Ascending aorta (tissue), 2 donors: ENCODE results near the gene NLRC5. TPM values are rescaled to one million over a fixed set of nuclear protein-coding genes. Genes with fewer than 3 reads are reported as not detected.

Experiments
- DNase-seq, 2 donors: peaks; one replicate each; pipeline ENCODE4 v3.0.0-alpha.2; 2019; ENCODE audit warnings: low spot score in 2 of 2
- H3K27ac ChIP-seq, 2 donors: fragments of 200-600 bp; sonication (generic); one replicate each; pipeline ENCODE4 v1.5.1; 2016 to 2017; ENCODE audit warnings: mild to moderate bottlenecking in 1 of 2
- H3K27me3 ChIP-seq: fragments of 200-600 bp; sonication (generic); one replicate; pipeline ENCODE4 v1.5.1; 2017
- H3K36me3 ChIP-seq, 2 donors: fragments of 200-600 bp; sonication (generic); one replicate each; pipeline ENCODE4 v1.5.1; 2016
- H3K4me1 ChIP-seq, 2 donors: fragments of 200-600 bp; sonication (generic); one replicate each; pipeline ENCODE4 v1.5.1; 2016 to 2017; ENCODE audit warnings: mild to moderate bottlenecking in 1 of 2
- H3K4me3 ChIP-seq, 2 donors: fragments of 200-600 bp; sonication (generic); one replicate each; pipeline ENCODE4 v1.5.1; 2016 to 2017; ENCODE audit warnings: mild to moderate bottlenecking in 1 of 2
- H3K9me3 ChIP-seq, 2 donors: fragments of 200-600 bp; sonication (generic); one replicate each; pipeline ENCODE4 v1.5.1; 2016
- CTCF ChIP-seq, 3 experiments: fragments of 200-600 bp in 2 of 3; fragments of 450-650 bp in 1 of 3; sonication (generic) in 2 of 3; IDR thresholded peaks; one replicate each; pipeline ENCODE4 v1.5.1; 2016 to 2019; ENCODE audit warnings: antibody characterized with exemption in 3 of 3, mild to moderate bottlenecking in 1 of 3, moderate library complexity in 1 of 3
- intact Hi-C: fragments of 100-400 bp; cut with DNase I; formaldehyde crosslinking; loops from one replicate; pipeline ENCODE4 v1.15.1; 2023
- total RNA-seq: library from RNA; depleted of rRNA; stranded (reverse); fragments of >200 nt; gene quantifications from one replicate; pipeline ENCODE4 v1.1.0, GENCODE V29; 2016

Gene NLRC5
- total RNA-seq, 1 donor from 2014 or later: 46.7 TPM

DNA sequence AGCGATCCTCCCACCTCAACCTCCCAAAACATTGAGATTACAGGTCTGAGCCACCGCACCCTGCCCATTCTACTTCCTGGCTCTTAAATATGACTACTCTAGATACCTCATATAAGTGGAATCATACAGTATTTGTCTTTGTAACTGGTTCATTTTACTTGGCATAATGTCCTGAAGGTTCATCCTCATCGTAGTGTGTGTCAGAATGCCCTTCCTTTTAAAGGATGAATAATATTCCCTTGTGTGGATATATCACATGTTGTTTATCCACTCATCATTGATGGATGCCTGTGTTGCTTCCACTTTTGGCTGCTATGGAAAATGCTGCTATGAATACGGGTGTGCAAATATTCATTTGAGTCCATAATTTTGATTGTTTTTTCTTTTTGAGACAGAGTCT is 33.3 kb upstream of the NLRC5 start:
- intact Hi-C loops: no loop called here
- no peaks in the 10 kb centered on the region for H3K36me3 ChIP-seq
- no peaks in the 10 kb centered on the region for H3K27me3 ChIP-seq
- no peak overlapping the region for H3K27ac ChIP-seq
- no peak overlapping the region for H3K4me3 ChIP-seq
- no peaks in the 10 kb centered on the region for H3K9me3 ChIP-seq
- TF ChIP-seq CTCF (IDR thresholded peaks at IDR 0.05): no peak
- peaks cover 0 to 2% of the 10 kb centered on the region in 2 donors for H3K4me1 ChIP-seq
- no peak for DNase-seq

GRCh38 chr16:56956756-56957155 is 32.6 kb upstream of the NLRC5 start:
- no peaks in the 10 kb centered on the region for H3K27me3 ChIP-seq
- H3K4me3 ChIP-seq: no peak overlapping the region
- no peaks in the 10 kb centered on the region for H3K36me3 ChIP-seq
- DNase-seq: no peak
- no peak for TF ChIP-seq CTCF (IDR thresholded peaks at IDR 0.05)
- intact Hi-C loops: no loop called here
- no peak overlapping the region for H3K27ac ChIP-seq
- peaks cover 0 to 5% of the 10 kb centered on the region in 2 donors for H3K4me1 ChIP-seq
- H3K9me3 ChIP-seq: no peaks in the 10 kb centered on the region

GRCh38 chr16:56960681-56961281 is 28.6 kb upstream of the NLRC5 start:
- no peak for DNase-seq
- Histone ChIP-seq H3K27ac (no peak overlapping the region), H3K36me3 (no peaks in the 10 kb centered on the region), H3K4me1 (peaks cover 0 to 10% of the 10 kb centered on the region in 2 donors), H3K9me3 (no peaks in the 10 kb centered on the region), H3K4me3 (no peak overlapping the region), H3K27me3 (no peaks in the 10 kb centered on the region)
- intact Hi-C loops: no loop called here
- no peak for TF ChIP-seq CTCF (IDR thresholded peaks at IDR 0.05)

GRCh38 chr16:56961386-56961785 is 28.0 kb upstream of the NLRC5 start:
- no peaks in the 10 kb centered on the region for H3K36me3 ChIP-seq
- H3K4me3 ChIP-seq: no peak overlapping the region
- H3K9me3 ChIP-seq: no peaks in the 10 kb centered on the region
- no peak for TF ChIP-seq CTCF (IDR thresholded peaks at IDR 0.05)
- intact Hi-C loops: no loop called here
- H3K4me1 ChIP-seq: peaks cover 0 to 10% of the 10 kb centered on the region in 2 donors
- no peak for DNase-seq
- H3K27me3 ChIP-seq: no peaks in the 10 kb centered on the region
- H3K27ac ChIP-seq: no peak overlapping the region

DNA sequence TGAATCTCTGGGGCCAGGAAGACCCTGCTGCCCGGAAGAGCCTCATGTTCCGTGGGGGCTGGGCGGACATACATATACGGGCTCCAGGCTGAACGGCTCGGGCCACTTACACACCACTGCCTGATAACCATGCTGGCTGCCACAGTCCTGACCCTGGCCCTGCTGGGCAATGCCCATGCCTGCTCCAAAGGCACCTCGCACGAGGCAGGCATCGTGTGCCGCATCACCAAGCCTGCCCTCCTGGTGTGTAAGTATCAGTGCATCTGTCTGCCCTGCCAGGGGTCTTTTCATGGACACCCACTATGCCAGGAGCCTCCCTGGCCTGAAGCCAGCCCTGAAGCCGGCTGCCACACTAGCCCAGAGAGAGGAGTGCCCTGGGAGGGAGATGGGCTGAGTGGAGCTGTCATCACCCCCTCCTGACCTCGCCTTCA is 27.5 kb upstream of the NLRC5 start, which contains the start of gene CETP:
Gene CETP, plus strand, starts transcription at position 100 of the 431 bp plus-strand sequence. Its CDS starts 30 bp downstream, at position 130.
- H3K27me3 ChIP-seq: no peaks in the 10 kb centered on the region
- intact Hi-C loops: no loop called here
- no peak within 1 kb of the TSS for H3K4me3 ChIP-seq
- TF ChIP-seq CTCF (IDR thresholded peaks at IDR 0.05): no peak
- no peaks in the 10 kb centered on the region for H3K36me3 ChIP-seq
- no peak for DNase-seq
- no peaks in the 10 kb centered on the region for H3K9me3 ChIP-seq
- no peak within 1 kb of the TSS for H3K27ac ChIP-seq
- peaks cover 0 to 10% of the 10 kb centered on the region in 2 donors for H3K4me1 ChIP-seq
